ENCODE results near the gene SNCG. TPM values are rescaled to one million over a fixed set of nuclear protein-coding genes. Genes with fewer than 3 reads are reported as not detected.
"Not testable (repeated sequence)": the region's sequence is repeated elsewhere in the genome, so short reads cannot be mapped to it uniquely, and the experiment has no call there.

SNCG gene
- total and polyA plus RNA-seq, 2 experiments from 2014 or later, result 4.0 to 17.0 TPM

DNA sequence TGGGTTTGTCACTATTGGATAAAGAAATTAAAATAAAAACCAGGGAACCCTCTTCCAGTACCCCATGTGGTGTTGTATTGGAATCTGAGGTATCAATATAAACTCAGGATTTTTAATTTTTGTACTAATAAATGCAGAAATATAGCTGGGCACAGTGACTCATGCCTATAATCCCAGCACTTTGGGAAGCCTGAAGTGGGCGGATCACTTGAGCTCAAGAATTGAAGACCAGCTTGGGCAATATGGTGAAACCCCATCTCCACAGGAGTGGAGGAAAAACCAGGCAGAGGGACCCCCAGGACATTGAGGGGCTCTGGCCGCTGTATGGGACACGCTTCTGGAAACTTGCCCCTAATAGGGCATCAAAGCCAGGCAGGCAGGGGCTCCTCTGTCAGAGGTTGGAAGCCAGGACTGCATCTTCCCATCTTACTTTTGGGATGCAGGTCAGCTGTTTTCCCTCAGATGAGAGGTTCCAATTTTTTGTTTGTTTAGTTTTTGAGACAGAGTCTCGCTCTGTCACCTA is 21.0 kb downstream of the SNCG start (continued):
- no peak for TF ChIP-seq ZNF114 (CRISPR knock-in tag; IDR thresholded peaks at IDR 0.05)
- no peak for TF ChIP-seq CTCF (conservative IDR thresholded peaks at IDR 0.05; ENCODE audit: low read depth in 2 of 2)

DNA sequence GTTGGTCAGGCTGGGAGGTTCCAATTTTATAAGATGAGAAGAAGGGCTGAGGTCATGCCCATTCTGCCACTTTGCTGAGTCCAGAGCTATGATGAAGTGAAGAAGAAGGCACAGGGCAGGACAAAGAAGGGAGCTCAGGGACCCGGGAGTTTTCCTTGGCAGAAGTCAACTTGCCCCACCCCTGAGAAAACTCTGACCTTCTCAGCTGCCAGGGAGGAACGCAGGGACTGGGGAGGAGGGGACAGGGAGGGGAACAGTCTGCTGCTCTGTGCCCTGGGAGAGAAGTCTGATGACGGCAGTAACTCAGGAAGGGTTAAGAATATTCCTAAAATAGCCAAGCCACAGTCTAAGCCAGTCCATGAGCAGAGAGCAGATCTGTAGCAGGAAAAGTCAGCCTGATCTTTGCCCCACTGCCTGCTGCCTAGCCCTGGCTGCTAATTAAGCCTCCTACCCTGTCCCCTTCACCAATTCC is 21.6 kb downstream of the SNCG start:
- DNase-seq (ENCODE audit: low spot score), result no peak
- no peak overlapping the region for H3K4me2 ChIP-seq
- H3F3A ChIP-seq (replicated peaks; ENCODE audit: low read depth), result no peaks in the 10 kb centered on the region
- H4K20me1 ChIP-seq (replicated peaks; ENCODE audit: insufficient read depth), result no peaks in the 10 kb centered on the region
- ATAC-seq, result no peak; the same call in 2 of the 3 replicates
- H2AFZ ChIP-seq, result no peak overlapping the region
- H3K27me3 ChIP-seq (ENCODE audit: insufficient read depth), result no peaks in the 10 kb centered on the region
- H3K27ac Mint-ChIP-seq, result no peak overlapping the region
- H3K9me3 Mint-ChIP-seq, result no peaks in the 10 kb centered on the region
- H3K9me2 ChIP-seq (ENCODE audit: insufficient read depth), result no peaks in the 10 kb centered on the region
- H3K4me3 ChIP-seq, result no peak overlapping the region
- H3K4me1 ChIP-seq (ENCODE audit: insufficient read depth), result 0 out of 2 replicates have a peak, but pooled peaks cover 11% of the 10 kb centered on the region
- TF ChIP-seq CREB1 (CRISPR knock-in tag; IDR thresholded peaks at IDR 0.05; ENCODE audit: low read depth) (no peak), ZNF331 (CRISPR knock-in tag; IDR thresholded peaks at IDR 0.05; ENCODE audit: low read depth) (no peak), ZNF114 (CRISPR knock-in tag; IDR thresholded peaks at IDR 0.05) (no peak), ZNF462 (CRISPR knock-in tag; IDR thresholded peaks at IDR 0.05) (no peak), POLR2AphosphoS5 (IDR thresholded peaks at IDR 0.05; ENCODE audit: low read depth) (no peak), CTCF (conservative IDR thresholded peaks at IDR 0.05; ENCODE audit: low read depth in 2 of 2) (no peak), EZH2 (IDR thresholded peaks at IDR 0.05; ENCODE audit: low read depth, unreplicated experiment) (no peak), NANOG (IDR thresholded peaks at IDR 0.05; ENCODE audit: borderline replicate concordance) (no peak)
- no peak overlapping the region for H3K27ac ChIP-seq (ENCODE audit: low read depth)
- H3K36me3 Mint-ChIP-seq (ENCODE audit: low read depth), result no peaks in the 10 kb centered on the region
- no peaks in the 10 kb centered on the region for H3K36me3 ChIP-seq (ENCODE audit: insufficient read depth)
- H3K4me3 Mint-ChIP-seq, result no peak overlapping the region
- H3K79me2 ChIP-seq (replicated peaks; ENCODE audit: insufficient read depth), result no peaks in the 10 kb centered on the region
- peaks cover 2% of the 10 kb centered on the region for H3K27me3 Mint-ChIP-seq (ENCODE audit: insufficient read depth, low read depth, poor library complexity)
- peaks cover 14% of the 10 kb centered on the region for H3K4me1 Mint-ChIP-seq

GRCh38 chr10:86981020-86981419 is 22.6 kb downstream of the SNCG start:
- H3K4me1 Mint-ChIP-seq, result peaks cover 18% of the 10 kb centered on the region
- H3K36me3 ChIP-seq (ENCODE audit: insufficient read depth); H3K27ac Mint-ChIP-seq; H3K27me3 ChIP-seq (ENCODE audit: insufficient read depth); H3K27ac ChIP-seq (ENCODE audit: low read depth); H4K20me1 ChIP-seq (replicated peaks; ENCODE audit: insufficient read depth); H3K36me3 Mint-ChIP-seq (ENCODE audit: low read depth); H3K79me2 ChIP-seq (replicated peaks; ENCODE audit: insufficient read depth); H3K9me2 ChIP-seq (ENCODE audit: insufficient read depth); H3K4me3 ChIP-seq; H3K4me3 Mint-ChIP-seq; H3K9me3 Mint-ChIP-seq; ATAC-seq; H3K4me2 ChIP-seq; H3F3A ChIP-seq (replicated peaks; ENCODE audit: low read depth); H3K27me3 Mint-ChIP-seq (ENCODE audit: insufficient read depth, low read depth, poor library complexity); DNase-seq (ENCODE audit: low spot score): not testable (repeated sequence)
- peak overlapping the region; percentile 80 for H2AFZ ChIP-seq
- 0 out of 2 replicates have a peak, but pooled peaks cover 11% of the 10 kb centered on the region for H3K4me1 ChIP-seq (ENCODE audit: insufficient read depth)
